ENCODE measurements around the gene SYP.

The SYP gene

DNA sequence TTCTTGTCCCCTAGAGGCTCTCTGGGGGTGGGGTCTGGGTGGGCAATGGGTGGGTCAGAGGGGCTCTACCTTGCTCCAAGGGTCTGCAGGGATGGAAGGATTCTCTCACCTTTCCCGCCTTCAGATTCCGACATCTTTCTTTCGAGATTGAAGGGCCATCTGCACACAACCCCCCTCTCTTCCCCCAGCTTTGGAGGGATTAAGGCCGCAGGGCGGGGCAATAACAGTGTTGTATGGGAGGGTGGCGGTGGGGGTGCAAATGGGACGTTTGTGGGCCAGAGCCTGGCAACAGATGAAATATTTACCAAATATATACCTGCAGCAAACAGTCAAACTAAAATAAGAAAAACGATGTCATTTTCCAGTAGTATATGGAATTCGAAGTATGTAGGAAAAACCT is 33.2 kb upstream of the SYP start, which contains the start of gene CACNA1F:
TSS of gene CACNA1F (minus strand) at position 165 of the 400 bp plus-strand sequence. CDS start at position 134, 31 bp downstream.
- in situ Hi-C loops (cut with MboI; ENCODE audit: low pct_unique_long_range_greater_than_20kb, low sequenced_read_pairs, unreplicated experiment): no loop called here
- no peak for DNase-seq (ENCODE audit: low spot score)
- TF ChIP-seq, protein P1, sequence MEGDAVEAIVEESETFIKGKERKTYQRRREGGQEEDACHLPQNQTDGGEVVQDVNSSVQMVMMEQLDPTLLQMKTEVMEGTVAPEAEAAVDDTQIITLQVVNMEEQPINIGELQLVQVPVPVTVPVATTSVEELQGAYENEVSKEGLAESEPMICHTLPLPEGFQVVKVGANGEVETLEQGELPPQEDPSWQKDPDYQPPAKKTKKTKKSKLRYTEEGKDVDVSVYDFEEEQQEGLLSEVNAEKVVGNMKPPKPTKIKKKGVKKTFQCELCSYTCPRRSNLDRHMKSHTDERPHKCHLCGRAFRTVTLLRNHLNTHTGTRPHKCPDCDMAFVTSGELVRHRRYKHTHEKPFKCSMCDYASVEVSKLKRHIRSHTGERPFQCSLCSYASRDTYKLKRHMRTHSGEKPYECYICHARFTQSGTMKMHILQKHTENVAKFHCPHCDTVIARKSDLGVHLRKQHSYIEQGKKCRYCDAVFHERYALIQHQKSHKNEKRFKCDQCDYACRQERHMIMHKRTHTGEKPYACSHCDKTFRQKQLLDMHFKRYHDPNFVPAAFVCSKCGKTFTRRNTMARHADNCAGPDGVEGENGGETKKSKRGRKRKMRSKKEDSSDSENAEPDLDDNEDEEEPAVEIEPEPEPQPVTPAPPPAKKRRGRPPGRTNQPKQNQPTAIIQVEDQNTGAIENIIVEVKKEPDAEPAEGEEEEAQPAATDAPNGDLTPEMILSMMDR (IDR thresholded peaks at IDR 0.05; ENCODE audit: extremely low read depth, insufficient read depth, missing control alignments): no peak

DNA sequence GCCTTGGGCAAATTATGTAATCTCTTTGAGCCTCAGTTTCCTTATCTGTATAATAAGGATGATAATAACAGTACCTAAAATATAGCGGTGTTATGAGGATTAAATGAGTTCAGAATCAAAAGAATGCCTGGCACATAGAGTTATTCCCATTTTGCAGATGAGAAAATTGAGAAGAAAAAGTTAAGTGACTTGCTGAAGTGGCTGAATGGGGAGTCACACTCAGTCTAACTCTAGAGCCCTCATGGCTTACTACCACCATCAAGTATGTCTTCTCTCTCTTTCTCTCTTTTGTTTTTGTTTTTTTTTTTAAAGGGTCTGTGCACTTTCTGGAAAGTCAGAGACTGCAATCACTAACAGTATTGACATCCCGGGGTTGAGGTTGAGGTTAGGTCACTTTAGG is 32.5 kb upstream of the SYP start:
- TF ChIP-seq, protein P1 (IDR thresholded peaks at IDR 0.05; ENCODE audit: extremely low read depth, insufficient read depth, missing control alignments): no peak
- no peak for DNase-seq (ENCODE audit: low spot score)
- in situ Hi-C loops (cut with MboI; ENCODE audit: low pct_unique_long_range_greater_than_20kb, low sequenced_read_pairs, unreplicated experiment): no loop called here

DNA sequence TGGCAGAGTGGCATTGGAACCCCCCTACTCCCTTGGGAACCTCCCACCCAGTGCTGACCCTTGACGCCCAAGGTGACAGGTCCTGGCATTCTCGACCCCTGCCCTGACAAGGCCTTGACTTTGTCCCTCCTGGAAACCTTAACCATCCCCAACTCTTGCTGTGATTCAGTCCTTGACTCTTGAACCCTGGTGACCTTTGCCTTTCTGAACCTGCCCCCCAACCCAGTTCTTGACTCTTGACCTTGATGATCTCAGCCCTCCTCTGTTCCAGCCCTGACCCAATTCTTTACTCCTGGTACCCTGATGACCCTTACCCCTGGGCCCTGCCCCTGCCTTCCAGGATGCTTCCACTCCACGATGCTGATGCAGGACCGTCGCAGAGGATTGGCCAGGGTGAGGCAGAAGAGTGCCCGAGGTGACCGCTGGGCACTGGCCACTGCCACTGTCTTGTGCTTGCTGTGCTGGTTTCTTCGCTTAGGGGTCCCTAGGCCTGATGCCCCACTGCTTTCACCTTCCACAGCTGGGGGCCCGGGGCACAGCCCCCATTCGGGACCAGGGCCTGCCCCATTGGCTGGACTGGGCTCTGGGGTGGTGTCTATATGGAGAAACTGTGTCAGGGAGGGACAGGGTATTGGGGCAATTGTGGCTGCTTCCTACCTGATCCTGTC is 31.5 kb upstream of the SYP start:
- in situ Hi-C loops (cut with MboI; ENCODE audit: low pct_unique_long_range_greater_than_20kb, low sequenced_read_pairs, unreplicated experiment): no loop called here
- no peak for DNase-seq (ENCODE audit: low spot score)
- TF ChIP-seq, protein P1 (IDR thresholded peaks at IDR 0.05; ENCODE audit: extremely low read depth, insufficient read depth, missing control alignments): no peak

DNA sequence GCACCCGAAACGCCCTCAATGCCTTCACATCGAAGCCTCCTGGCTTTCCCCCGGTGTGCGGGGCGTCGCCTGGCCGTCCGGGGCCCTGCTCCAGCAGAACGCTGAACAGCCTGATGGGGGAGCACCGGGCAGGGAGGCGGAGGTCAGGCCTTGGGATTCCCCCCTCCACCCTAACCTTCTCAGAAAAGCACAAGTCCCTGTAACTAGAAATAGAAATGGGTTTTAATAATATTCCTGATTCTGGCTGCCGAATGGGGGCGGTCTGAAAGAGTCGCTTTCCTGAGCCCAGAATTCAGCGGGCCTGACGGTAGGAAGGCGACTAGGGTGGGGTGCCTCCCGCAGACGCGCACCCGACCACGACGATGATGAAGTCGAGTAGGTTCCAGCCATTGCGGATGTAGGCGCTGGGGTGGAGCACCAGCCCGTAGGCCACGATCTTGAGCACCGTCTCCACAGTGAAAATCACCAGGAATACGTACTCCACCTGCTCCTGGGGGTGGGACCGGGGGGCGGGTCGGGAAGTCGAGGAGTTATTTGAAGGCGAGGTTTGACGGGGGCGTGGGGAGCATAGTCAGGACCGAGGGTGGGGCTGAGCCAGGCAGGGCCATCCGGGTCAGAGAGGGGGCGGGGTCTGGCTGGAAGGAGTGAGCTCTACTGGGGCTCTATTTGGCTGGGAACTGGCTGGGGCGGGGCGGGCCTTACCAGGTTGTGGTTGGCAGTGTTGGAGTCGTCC is 30.7 kb upstream of the SYP start:
- peak; percentile 81 for DNase-seq (ENCODE audit: low spot score)
- in situ Hi-C loops (cut with MboI; ENCODE audit: low pct_unique_long_range_greater_than_20kb, low sequenced_read_pairs, unreplicated experiment): no loop called here

DNA sequence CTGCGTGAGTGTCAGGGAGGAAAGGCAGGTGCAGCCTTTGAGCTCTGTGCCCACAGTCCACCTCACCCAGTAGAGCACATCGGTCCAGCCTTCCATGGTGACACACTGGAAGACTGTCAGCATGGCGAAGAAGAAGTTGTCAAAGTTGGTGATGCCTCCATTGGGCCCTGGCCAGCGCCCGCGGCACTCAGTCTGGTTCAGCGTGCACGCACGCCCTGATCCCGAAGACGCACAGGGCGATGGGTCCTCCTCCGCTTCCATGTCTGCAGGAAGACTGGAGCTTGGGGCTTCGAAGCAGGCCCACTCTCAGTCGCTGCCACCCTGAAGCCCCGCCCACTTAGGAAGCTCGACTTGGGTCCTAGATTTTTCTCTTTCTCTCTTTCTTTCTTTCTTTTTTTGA is 28.2 kb upstream of the SYP start:
- TF ChIP-seq, protein P1 (IDR thresholded peaks at IDR 0.05; ENCODE audit: extremely low read depth, insufficient read depth, missing control alignments): no peak
- no peak for DNase-seq (ENCODE audit: low spot score)
- in situ Hi-C loops (cut with MboI; ENCODE audit: low pct_unique_long_range_greater_than_20kb, low sequenced_read_pairs, unreplicated experiment): no loop called here

More for the DNA sequence above, 30.7 kb upstream of the SYP start:
- TF ChIP-seq, protein P1 (IDR thresholded peaks at IDR 0.05; ENCODE audit: extremely low read depth, insufficient read depth, missing control alignments): peak; percentile 30

GRCh38 chrX:49227726-49228125 is 27.7 kb upstream of the SYP start:
- no peak for DNase-seq (ENCODE audit: low spot score)
- TF ChIP-seq, protein P1 (IDR thresholded peaks at IDR 0.05; ENCODE audit: extremely low read depth, insufficient read depth, missing control alignments): no peak
- in situ Hi-C loops (cut with MboI; ENCODE audit: low pct_unique_long_range_greater_than_20kb, low sequenced_read_pairs, unreplicated experiment): no loop called here

Measured in GM13977 (cell line).